ENCODE data around the gene F8A1. TPM values are rescaled to one million over a fixed set of nuclear protein-coding genes. Genes with fewer than 3 reads are reported as not detected.

The F8A1 gene
- total RNA-seq, 1 experiment from 2014 or later: 18.8 TPM

GRCh38 chrX:154914052-154914451 lies 27.9 kb downstream of the F8A1 start:
- H3K27ac Mint-ChIP-seq: no peak overlapping the region
- Histone ChIP-seq H2AK5ac (ENCODE audit: insufficient read length, low read length) (no peak overlapping the region), H3K27ac (ENCODE audit: insufficient read length, low read depth, low read length) (no peak overlapping the region), H3K4me1 (ENCODE audit: insufficient read depth, low read length) (no peaks in the 10 kb centered on the region), H4K20me1 (ENCODE audit: control insufficient read depth, insufficient read depth, insufficient read length) (no peaks in the 10 kb centered on the region), H2AFZ (ENCODE audit: low read length) (no peak overlapping the region), H2BK12ac (ENCODE audit: insufficient read length, low read depth, low read length) (no peak overlapping the region), H2BK20ac (ENCODE audit: low read depth, low read length, poor library complexity, severe bottlenecking) (no peak overlapping the region), H3K23me2 (ENCODE audit: insufficient read length, low read depth, low read length, poor library complexity, severe bottlenecking) (no peaks in the 10 kb centered on the region), H4K91ac (ENCODE audit: insufficient read length, low read depth, low read length) (no peak overlapping the region), H2BK120ac (ENCODE audit: low read depth, low read length, poor library complexity, severe bottlenecking) (no peak overlapping the region), H4K5ac (ENCODE audit: insufficient read length, low read depth, low read length) (no peak overlapping the region), H4K8ac (replicated peaks; ENCODE audit: insufficient read length, low read depth, low read length) (no peak overlapping the region), H3K4me2 (ENCODE audit: insufficient read depth, insufficient read length, low read length) (no peak overlapping the region), H3K18ac (ENCODE audit: insufficient read length, low read depth, low read length) (no peak overlapping the region), H3K79me2 (ENCODE audit: insufficient read depth, low read length) (no peaks in the 10 kb centered on the region), H3K23ac (ENCODE audit: insufficient read length, low read depth, low read length) (no peak overlapping the region), H2BK15ac (ENCODE audit: low read depth, low read length) (no peak overlapping the region), H2BK5ac (ENCODE audit: insufficient read length, low read length) (no peak overlapping the region), H3K14ac (ENCODE audit: insufficient read depth, low read length) (no peak overlapping the region), H3K56ac (ENCODE audit: insufficient read length, low read depth, low read length) (no peak overlapping the region), H3K9me3 (ENCODE audit: control insufficient read depth, low read depth, low read length) (peaks cover 11% of the 10 kb centered on the region), H3K27me3 (ENCODE audit: insufficient read depth, low read length) (no peaks in the 10 kb centered on the region), H3K9ac (ENCODE audit: extremely low read depth, insufficient read length, low read length) (no peak overlapping the region), H3T11ph (ENCODE audit: low read length) (no peak overlapping the region), H3K79me1 (ENCODE audit: insufficient read depth, low read depth, low read length, poor library complexity, severe bottlenecking) (no peaks in the 10 kb centered on the region), H3K4ac (ENCODE audit: low read depth, low read length) (no peak overlapping the region)
- H3K4me1 Mint-ChIP-seq: peaks cover 3 to 5% of the 10 kb centered on the region in 2 experiments; a peak in 2 of 4 replicates
- no peak for TF ChIP-seq CTCF (conservative IDR thresholded peaks at IDR 0.05)
- peaks cover 10 to 14% (median 11%) of the 10 kb centered on the region in 3 experiments; a peak in 6 of 7 replicates for H3K36me3 Mint-ChIP-seq (ENCODE audit: insufficient read depth in 1 of 3, low read depth in 3 of 3)
- no CpG with 5 or more reads among the region's 2 CpGs for WGBS (ENCODE audit: extremely low coverage, insufficient read length, low lambda C conversion rate)
- peaks cover 84 to 86% of the 10 kb centered on the region in 2 experiments for H3K9me3 Mint-ChIP-seq
- DNase-seq: no peak
- H3K27me3 Mint-ChIP-seq (ENCODE audit: low read depth): no peaks in the 10 kb centered on the region; the same call in none of the 2 replicates
- H3K4me3 Mint-ChIP-seq: no peak overlapping the region
